HepG2 (cell line): ENCODE data around the gene TULP3. TPM values are rescaled to one million over a fixed set of nuclear protein-coding genes. Genes with fewer than 3 reads are reported as not detected.

Source experiments
- ELF1 ChIP-seq: sonication (generic); formaldehyde crosslinking; IDR thresholded peaks from 2 replicates; pipeline ENCODE4 v1.4.0; 2020; ENCODE audit warnings: missing genetic modification reagents
- ELF4 ChIP-seq: sonication (generic); formaldehyde crosslinking; IDR thresholded peaks from 2 replicates; pipeline ENCODE4 v1.5.0; 2020; ENCODE audit warnings: missing genetic modification reagents, mild to moderate bottlenecking, moderate library complexity, borderline replicate concordance
- IKZF4 ChIP-seq: sonication (generic); formaldehyde crosslinking; IDR thresholded peaks from 2 replicates; pipeline ENCODE4 v1.5.1; 2020; ENCODE audit warnings: borderline replicate concordance, mild to moderate bottlenecking, low read depth, missing genetic modification reagents; ENCODE audit errors: not compliant biosample characterization
- KDM5B ChIP-seq: sonication (generic); formaldehyde crosslinking; IDR thresholded peaks from 2 replicates; pipeline ENCODE4 v1.4.0; 2020; ENCODE audit warnings: missing genetic modification reagents, mild to moderate bottlenecking, borderline replicate concordance
- LBX2 ChIP-seq: sonication (generic); formaldehyde crosslinking; IDR thresholded peaks from 2 replicates; pipeline ENCODE4 v1.5.0; 2020; ENCODE audit warnings: missing genetic modification reagents, mild to moderate bottlenecking, borderline replicate concordance
- MATR3 ChIP-seq: sonication (generic); formaldehyde crosslinking; IDR thresholded peaks from 2 replicates; pipeline ENCODE4 v1.4.0; 2020; ENCODE audit warnings: missing genetic modification reagents
- MZF1 ChIP-seq: sonication (generic); formaldehyde crosslinking; IDR thresholded peaks from 2 replicates; pipeline ENCODE4 v1.8.1; 2023; ENCODE audit warnings: mild to moderate bottlenecking, missing genetic modification reagents, borderline replicate concordance
- NFKB2 ChIP-seq: sonication (generic); formaldehyde crosslinking; IDR thresholded peaks from 2 replicates; pipeline ENCODE4 v1.4.0; 2020; ENCODE audit warnings: missing genetic modification reagents, borderline replicate concordance
- PAWR ChIP-seq: sonication (generic); formaldehyde crosslinking; IDR thresholded peaks from 2 replicates; pipeline ENCODE4 v1.4.0; 2020; ENCODE audit warnings: missing genetic modification reagents, mild to moderate bottlenecking, borderline replicate concordance
- PHF5A ChIP-seq: IDR thresholded peaks from one replicate; pipeline ENCODE4 v1.6.1; 2018; ENCODE audit warnings: low read depth, missing genetic modification reagents; ENCODE audit not compliant: unreplicated experiment
- TAF1 ChIP-seq: sonication (generic); formaldehyde crosslinking; IDR thresholded peaks from 2 replicates; pipeline ENCODE4 v1.4.0; 2020; ENCODE audit warnings: missing genetic modification reagents
- TBL1XR1 ChIP-seq: fragments of 150-350 bp; IDR thresholded peaks from 2 replicates; pipeline ENCODE4 v1.6.1; 2014; ENCODE audit warnings: borderline replicate concordance, low read length; ENCODE audit not compliant: partially characterized antibody
- THAP7 ChIP-seq: sonication (generic); formaldehyde crosslinking; IDR thresholded peaks from 2 replicates; pipeline ENCODE4 v1.8.1; 2023; ENCODE audit warnings: mild to moderate bottlenecking, missing genetic modification reagents
- TOE1 ChIP-seq: sonication (generic); formaldehyde crosslinking; IDR thresholded peaks from 2 replicates; pipeline ENCODE4 v1.4.0; 2020; ENCODE audit warnings: mild to moderate bottlenecking, missing genetic modification reagents
- ZBTB1 ChIP-seq: sonication (generic); formaldehyde crosslinking; IDR thresholded peaks from 2 replicates; pipeline ENCODE4 v1.4.0; 2020; ENCODE audit warnings: missing genetic modification reagents, borderline replicate concordance
- ZFP36L2 ChIP-seq: sonication (generic); formaldehyde crosslinking; IDR thresholded peaks from 2 replicates; pipeline ENCODE4 v1.4.0; 2020; ENCODE audit warnings: missing genetic modification reagents
- ZFX ChIP-seq: sonication (generic); formaldehyde crosslinking; IDR thresholded peaks from 2 replicates; pipeline ENCODE4 v1.4.0; 2020; ENCODE audit warnings: mild to moderate bottlenecking, low read depth, missing genetic modification reagents, moderate library complexity
- ZFY ChIP-seq: sonication (generic); formaldehyde crosslinking; IDR thresholded peaks from 2 replicates; pipeline ENCODE4 v1.4.0; 2020; ENCODE audit warnings: missing genetic modification reagents
- ZNF10 ChIP-seq: sonication (generic); formaldehyde crosslinking; IDR thresholded peaks from 2 replicates; pipeline ENCODE4 v1.4.0; 2020; ENCODE audit warnings: mild to moderate bottlenecking, low read depth, missing genetic modification reagents, borderline replicate concordance
- ZNF136 ChIP-seq: sonication (generic); formaldehyde crosslinking; IDR thresholded peaks from 2 replicates; pipeline ENCODE4 v1.8.1; 2022; ENCODE audit warnings: low read depth, mild to moderate bottlenecking, moderate library complexity, missing genetic modification reagents
- ZNF143 ChIP-seq: sonication (generic); formaldehyde crosslinking; IDR thresholded peaks from 2 replicates; pipeline ENCODE4 v1.4.0; 2020; ENCODE audit warnings: missing genetic modification reagents
- ZNF224 ChIP-seq: sonication (generic); formaldehyde crosslinking; IDR thresholded peaks from 2 replicates; pipeline ENCODE4 v1.5.0; 2020; ENCODE audit warnings: mild to moderate bottlenecking, missing genetic modification reagents
- ZNF335 ChIP-seq: sonication (generic); formaldehyde crosslinking; IDR thresholded peaks from 2 replicates; pipeline ENCODE4 v1.4.0; 2020; ENCODE audit warnings: missing genetic modification reagents
- ZNF354B ChIP-seq: sonication (generic); formaldehyde crosslinking; IDR thresholded peaks from 2 replicates; pipeline ENCODE4 v1.8.0; 2022; ENCODE audit warnings: mild to moderate bottlenecking, missing genetic modification reagents
- ZNF616 ChIP-seq: sonication (generic); formaldehyde crosslinking; IDR thresholded peaks from 2 replicates; pipeline ENCODE4 v1.5.0; 2020; ENCODE audit warnings: low read depth, mild to moderate bottlenecking, missing genetic modification reagents
- ZNF816 ChIP-seq: sonication (generic); formaldehyde crosslinking; IDR thresholded peaks from 2 replicates; pipeline ENCODE4 v1.8.0; 2022; ENCODE audit warnings: missing genetic modification reagents, mild to moderate bottlenecking, borderline replicate concordance
- polyA plus RNA-seq, 8 experiments: library from polyadenylated mRNA; depleted of rRNA in 3 of 8; stranded (reverse) in 7 of 8; unstranded in 1 of 8; fragments of >200 nt; fragmentation: Illumina TruSeq in 4 of 8; extraction: Trizol in 4 of 8; gene quantifications; 2 replicates each; pipeline versions ENCODE4 v1.2.1 to v1.2.3, GENCODE V29; 2011 to 2016; ENCODE audit warnings: low read depth in 4 of 8, missing spikeins in 1 of 8, mixed read lengths in 1 of 8; ENCODE audit not compliant: insufficient read depth in 1 of 8
- total RNA-seq, 5 experiments: library from RNA; depleted of rRNA; stranded (reverse); fragments of >200 nt; fragmentation: Illumina TruSeq; extraction: Trizol; gene quantifications; 2 replicates each; pipeline ENCODE4 v1.2.3, GENCODE V29; 2016; ENCODE audit warnings: low read depth in 1 of 5
- TF ChIP-seq, protein P1 (sequence below): sonication (generic); formaldehyde crosslinking; IDR thresholded peaks from 2 replicates; pipeline ENCODE4 v1.8.1; 2022; ENCODE audit warnings: low read depth, mild to moderate bottlenecking, missing genetic modification reagents

The TULP3 gene
- total and polyA plus RNA-seq, 2 of the 13 experiments (the other 11 are each of a cell fraction or from before 2014, with no cell fraction given) = 11.2 to 13.2 TPM

- peak; percentile 26; the same call in 1 of the 2 replicates for TF ChIP-seq ELF1 (CRISPR knock-in tag)
- TF ChIP-seq TBL1XR1 = no peak
- 0 out of 2 replicates have a peak, but pooled peaks have one; percentile 73 for TF ChIP-seq ELF4 (CRISPR knock-in tag)
- peak; percentile 79 for TF ChIP-seq TAF1 (CRISPR knock-in tag)
- peak; percentile 89 for TF ChIP-seq ZFY
- TF ChIP-seq, protein P1, sequence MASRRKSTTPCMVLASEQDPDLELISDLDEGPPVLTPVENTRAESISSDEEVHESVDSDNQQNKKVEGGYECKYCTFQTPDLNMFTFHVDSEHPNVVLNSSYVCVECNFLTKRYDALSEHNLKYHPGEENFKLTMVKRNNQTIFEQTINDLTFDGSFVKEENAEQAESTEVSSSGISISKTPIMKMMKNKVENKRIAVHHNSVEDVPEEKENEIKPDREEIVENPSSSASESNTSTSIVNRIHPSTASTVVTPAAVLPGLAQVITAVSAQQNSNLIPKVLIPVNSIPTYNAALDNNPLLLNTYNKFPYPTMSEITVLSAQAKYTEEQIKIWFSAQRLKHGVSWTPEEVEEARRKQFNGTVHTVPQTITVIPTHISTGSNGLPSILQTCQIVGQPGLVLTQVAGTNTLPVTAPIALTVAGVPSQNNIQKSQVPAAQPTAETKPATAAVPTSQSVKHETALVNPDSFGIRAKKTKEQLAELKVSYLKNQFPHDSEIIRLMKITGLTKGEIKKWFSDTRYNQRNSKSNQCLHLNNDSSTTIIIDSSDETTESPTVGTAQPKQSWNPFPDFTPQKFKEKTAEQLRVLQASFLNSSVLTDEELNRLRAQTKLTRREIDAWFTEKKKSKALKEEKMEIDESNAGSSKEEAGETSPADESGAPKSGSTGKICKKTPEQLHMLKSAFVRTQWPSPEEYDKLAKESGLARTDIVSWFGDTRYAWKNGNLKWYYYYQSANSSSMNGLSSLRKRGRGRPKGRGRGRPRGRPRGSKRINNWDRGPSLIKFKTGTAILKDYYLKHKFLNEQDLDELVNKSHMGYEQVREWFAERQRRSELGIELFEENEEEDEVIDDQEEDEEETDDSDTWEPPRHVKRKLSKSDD (CRISPR knock-in tag) = peak; percentile 35
- no peak for TF ChIP-seq ZNF224
- no peak for TF ChIP-seq ZNF136
- TF ChIP-seq ZNF354B (CRISPR knock-in tag) = no peak
- peak; percentile 0; the same call in 1 of the 2 replicates for TF ChIP-seq NFKB2 (CRISPR knock-in tag)
- peak; percentile 84 for TF ChIP-seq ZFX (CRISPR knock-in tag)
- no peak for TF ChIP-seq ZNF10
- TF ChIP-seq MZF1 = no peak
- TF ChIP-seq ZBTB1 (CRISPR knock-in tag) = no peak
- TF ChIP-seq ZFP36L2 (CRISPR knock-in tag) = no peak
- TF ChIP-seq ZNF335 (CRISPR knock-in tag) = no peak
- no peak for TF ChIP-seq MATR3 (CRISPR knock-in tag)
- no peak; the same call in 1 of the 2 replicates for TF ChIP-seq ZNF816 (CRISPR knock-in tag)
- TF ChIP-seq IKZF4 (CRISPR knock-in tag) = no peak
- TF ChIP-seq ZNF143 (CRISPR knock-in tag) = no peak
- TF ChIP-seq LBX2 (CRISPR knock-in tag) = no peak
- no peak for TF ChIP-seq THAP7 (CRISPR knock-in tag)
- no peak for TF ChIP-seq PAWR (CRISPR knock-in tag)
- TF ChIP-seq TOE1 (CRISPR knock-in tag) = no peak
- TF ChIP-seq PHF5A (CRISPR knock-in tag) = no peak
- no peak for TF ChIP-seq ZNF616
- TF ChIP-seq KDM5B (CRISPR knock-in tag) = no peak
These were observed 13.4 kb upstream of the TULP3 start, which contains the start of the genes FOXM1 and RHNO1 (continued) for GRCh38 chr12:2877047-2877952.
